Colon (tissue), 2 donors: Measurements from ENCODE around the gene ADAMTS2.

Experiments
- FAIRE-seq: peaks from 2 replicates; lab custom pipeline; 2012; peaks lifted over from hg19 to GRCh38; lab: Jason Lieb, UNC
- donor health status: control.
- donor health status: control.

The ADAMTS2 gene

DNA sequence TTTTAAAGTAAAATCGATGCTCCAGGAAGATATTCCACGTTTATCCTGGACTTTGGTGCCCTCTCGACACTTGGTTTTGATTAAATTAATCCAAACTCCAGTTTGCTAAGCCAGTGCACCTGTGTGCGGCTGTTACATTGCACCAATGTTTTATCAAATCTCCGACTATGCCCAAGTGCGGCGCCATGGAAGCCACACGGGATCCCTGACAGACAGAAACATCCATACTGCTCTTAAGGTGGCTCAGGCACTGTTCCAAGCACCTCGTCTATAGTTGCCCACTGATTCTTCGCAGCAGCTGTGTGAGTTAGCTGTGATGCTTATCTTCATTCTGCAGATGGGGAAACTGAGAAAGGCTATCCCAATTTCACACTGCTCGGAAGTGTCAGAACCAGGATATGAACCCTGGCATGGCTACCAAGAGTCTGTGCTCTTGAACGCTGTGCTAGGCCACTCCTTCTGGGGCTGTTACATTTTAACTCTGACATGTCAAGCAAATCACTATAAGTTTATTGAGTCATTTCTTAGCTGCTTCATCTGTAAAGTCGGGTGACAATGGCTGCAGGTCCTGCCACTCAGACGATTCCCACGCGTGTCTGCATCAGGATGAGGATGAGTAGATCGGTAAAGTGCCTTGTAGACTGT is 113.0 kb downstream of the ADAMTS2 start:
- no peak for FAIRE-seq

- no peak for FAIRE-seq
Observed at GRCh38 chr5:179231309-179231708, 114.0 kb downstream of the ADAMTS2 start.

DNA sequence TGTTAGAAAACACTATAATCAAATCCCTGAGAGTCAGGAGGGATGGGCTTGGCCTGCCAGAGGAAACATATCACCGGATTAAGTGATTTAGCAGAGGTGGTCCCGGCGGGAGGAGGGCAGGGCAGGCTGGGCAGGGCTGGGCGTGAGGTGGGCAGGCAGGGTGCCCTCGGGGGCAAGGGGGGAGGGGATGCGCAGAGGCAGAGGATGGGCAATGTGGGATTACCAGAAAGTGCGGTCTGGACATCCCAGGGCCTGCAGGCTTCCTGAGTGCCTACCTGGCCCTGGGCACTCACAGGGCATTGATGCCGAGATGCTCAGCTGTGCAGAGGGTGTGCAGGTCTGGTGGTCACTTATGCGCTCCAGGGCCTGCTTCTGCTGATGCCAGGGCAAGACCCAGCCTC is 115.2 kb downstream of the ADAMTS2 start:
- no peak for FAIRE-seq

GRCh38 chr5:179229331-179229831 is 115.9 kb downstream of the ADAMTS2 start:
- no peak for FAIRE-seq

GRCh38 chr5:179228341-179229121 is 116.7 kb downstream of the ADAMTS2 start:
- FAIRE-seq = no peak

DNA sequence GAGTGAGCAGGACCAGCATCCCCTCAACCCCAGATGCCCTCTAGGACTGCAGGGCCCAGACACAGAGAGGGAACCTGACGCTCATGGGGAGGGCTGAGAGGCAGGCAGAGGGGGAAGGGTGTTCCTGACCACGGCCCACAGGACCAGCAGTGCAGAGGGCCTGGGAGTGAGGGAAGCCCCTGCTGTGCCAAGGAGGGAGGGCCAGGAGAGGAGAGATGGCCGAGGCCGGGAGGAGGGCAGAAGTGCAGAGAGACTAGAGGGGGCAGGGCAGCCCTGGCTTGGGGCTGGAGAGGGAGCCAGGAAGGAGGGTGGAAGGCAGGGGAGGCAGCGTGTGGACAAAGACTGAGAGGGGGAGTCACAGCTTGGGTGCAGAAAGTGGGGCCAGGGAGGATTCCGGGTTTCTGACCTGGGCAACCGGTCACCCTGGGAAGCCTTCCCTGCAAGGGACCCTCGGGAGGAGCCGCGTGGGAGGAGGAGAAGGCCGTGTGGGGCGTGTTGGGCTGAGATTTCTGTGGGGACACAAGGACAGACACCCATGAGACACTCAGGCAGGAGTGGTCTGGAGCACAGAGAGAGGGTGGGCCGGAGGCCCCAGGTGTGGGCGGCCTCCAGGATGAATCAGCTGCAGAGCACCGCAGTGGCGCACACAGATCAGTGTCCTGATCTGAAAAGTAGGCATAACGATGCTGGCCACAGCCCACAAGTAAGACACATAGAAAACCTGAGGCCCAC is 117.5 kb downstream of the ADAMTS2 start:
- FAIRE-seq = no peak

DNA sequence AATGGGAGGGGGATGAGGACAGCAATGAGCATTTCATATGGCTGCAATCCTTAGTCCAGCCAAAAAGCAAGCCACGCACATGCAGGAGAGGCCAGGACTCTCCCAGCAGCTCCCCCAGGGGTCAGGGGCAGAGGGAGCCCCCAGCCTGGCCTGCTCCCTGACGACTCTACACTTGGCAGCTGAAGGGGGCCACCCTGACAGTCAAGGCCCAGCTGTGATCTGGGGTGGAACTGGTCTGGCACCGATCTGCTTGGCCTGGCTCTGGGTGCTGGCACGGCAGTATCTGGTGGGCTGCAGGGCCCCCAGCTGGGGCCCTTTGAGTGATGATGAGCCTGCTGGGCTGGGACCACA is 118.1 kb downstream of the ADAMTS2 start:
- FAIRE-seq = no peak

GRCh38 chr5:179226696-179227095 is 118.6 kb downstream of the ADAMTS2 start:
- FAIRE-seq = no peak

DNA sequence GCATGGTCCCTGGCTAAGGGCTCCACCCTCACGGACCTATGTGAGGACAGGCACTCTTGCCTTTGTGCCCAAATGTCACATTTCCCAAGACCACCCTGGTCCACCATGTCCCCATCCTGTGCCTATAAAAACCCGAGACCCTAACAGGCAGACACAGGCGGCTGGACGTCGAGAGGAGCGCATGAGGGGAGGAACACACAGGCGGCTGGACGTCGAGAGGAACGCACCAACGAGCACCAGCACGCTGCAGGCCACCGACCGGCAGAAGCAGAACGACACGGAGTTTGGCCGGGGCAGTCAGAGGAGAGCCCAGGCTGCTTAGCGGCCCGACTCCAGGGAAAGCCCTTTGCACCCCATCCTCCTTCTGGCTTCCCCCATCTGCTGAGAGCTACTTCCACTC is 119.9 kb downstream of the ADAMTS2 start:
- no peak for FAIRE-seq

GRCh38 chr5:179224741-179225140 is 120.5 kb downstream of the ADAMTS2 start:
- no peak for FAIRE-seq

DNA sequence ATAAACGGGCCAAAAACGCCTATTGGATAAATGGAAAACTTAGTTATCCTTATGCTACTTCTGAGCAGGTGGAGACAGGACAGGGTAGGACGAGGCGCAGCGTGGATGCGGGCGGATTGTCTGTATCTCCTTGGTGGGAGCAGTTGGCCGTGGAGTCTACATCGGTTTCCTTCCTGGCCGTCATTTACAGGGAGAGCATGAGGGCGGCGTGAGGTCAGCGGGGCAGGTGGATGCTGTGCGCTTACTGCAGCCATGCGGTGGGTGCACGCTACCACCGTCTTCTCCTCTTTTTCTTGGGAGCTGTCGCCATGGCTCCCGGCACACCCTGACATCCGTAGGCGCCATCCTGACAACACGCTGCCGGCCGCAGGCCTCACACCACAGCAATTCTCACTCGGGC is 121.3 kb downstream of the ADAMTS2 start:
- no peak for FAIRE-seq

GRCh38 chr5:179223528-179223927 is 121.7 kb downstream of the ADAMTS2 start:
- no peak for FAIRE-seq

DNA sequence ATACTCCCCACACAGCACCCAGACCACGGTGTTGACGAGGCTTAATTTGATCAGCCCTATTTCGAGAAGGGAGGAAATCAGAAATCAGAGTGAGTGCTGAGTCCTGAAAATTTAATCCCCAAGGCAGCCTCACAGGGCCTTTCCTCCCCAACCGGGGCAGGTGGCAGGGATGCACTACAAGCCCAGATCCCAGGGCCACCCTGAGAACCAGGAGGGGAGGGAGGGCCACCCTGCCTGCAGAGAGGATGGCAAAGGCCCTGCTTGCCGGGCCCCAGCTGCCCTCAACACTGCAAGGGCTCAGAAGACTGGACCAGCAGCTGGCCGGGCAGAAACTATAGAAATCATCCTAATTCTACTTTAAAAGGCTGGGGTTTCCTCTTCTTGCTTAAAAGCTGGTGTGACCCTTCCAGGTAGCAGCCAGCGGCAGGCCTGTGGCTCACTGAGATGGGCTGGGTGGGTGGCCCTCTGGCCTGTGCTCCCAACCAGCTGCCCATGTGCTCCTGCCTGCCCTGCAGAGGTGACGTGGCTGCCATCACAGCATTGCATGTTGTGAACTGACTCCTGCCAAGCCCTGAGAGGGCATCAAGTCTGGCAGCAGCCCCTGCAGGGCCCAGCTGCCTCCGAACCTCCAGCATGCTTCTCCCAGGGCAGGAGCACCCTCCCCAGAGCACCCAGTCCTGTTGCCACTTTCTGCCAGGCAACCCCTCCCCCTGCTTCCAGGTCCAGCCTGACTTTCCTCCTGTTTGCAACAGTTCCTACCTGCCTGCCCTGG is 122.8 kb downstream of the ADAMTS2 start:
- FAIRE-seq = no peak

DNA sequence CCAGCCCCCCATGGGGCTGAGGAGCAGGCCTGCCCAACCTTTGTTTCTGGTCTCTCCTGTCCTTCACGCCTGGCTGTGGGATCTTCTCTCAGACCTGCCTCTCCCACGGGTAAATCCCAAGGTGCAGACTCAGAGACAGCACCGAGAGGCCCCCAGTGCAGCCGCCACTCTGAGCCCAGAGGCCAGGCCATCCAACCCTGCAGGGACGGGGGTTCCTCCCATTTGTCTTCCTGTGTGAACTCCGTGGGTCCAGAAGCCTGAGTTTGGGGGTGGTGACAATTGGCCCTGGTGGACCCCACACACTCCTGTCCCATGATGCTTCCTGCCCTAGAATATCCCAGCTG is 123.4 kb downstream of the ADAMTS2 start:
- FAIRE-seq = no peak

GRCh38 chr5:179221196-179221876 is 123.9 kb downstream of the ADAMTS2 start:
- no peak for FAIRE-seq

DNA sequence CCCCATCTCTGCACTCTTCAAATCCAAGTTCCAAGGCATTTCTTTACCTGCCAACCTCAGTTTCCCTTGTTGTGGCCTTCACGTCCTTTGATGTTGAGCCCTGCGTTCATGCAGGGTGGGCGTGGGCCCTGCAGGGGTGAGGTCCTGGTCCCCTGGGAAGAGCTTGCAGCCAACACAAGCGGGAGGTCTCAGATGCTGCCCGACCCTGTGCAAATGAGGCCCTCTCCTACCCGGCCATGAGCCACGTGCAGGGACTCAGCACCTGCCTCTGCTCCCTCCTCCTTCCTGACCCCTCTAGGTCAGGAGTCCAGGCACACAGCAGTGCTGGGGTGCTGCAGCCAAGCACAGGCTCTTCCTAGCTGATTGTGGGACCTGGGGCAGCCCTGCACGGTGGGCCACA is 124.5 kb downstream of the ADAMTS2 start:
- FAIRE-seq = no peak

DNA sequence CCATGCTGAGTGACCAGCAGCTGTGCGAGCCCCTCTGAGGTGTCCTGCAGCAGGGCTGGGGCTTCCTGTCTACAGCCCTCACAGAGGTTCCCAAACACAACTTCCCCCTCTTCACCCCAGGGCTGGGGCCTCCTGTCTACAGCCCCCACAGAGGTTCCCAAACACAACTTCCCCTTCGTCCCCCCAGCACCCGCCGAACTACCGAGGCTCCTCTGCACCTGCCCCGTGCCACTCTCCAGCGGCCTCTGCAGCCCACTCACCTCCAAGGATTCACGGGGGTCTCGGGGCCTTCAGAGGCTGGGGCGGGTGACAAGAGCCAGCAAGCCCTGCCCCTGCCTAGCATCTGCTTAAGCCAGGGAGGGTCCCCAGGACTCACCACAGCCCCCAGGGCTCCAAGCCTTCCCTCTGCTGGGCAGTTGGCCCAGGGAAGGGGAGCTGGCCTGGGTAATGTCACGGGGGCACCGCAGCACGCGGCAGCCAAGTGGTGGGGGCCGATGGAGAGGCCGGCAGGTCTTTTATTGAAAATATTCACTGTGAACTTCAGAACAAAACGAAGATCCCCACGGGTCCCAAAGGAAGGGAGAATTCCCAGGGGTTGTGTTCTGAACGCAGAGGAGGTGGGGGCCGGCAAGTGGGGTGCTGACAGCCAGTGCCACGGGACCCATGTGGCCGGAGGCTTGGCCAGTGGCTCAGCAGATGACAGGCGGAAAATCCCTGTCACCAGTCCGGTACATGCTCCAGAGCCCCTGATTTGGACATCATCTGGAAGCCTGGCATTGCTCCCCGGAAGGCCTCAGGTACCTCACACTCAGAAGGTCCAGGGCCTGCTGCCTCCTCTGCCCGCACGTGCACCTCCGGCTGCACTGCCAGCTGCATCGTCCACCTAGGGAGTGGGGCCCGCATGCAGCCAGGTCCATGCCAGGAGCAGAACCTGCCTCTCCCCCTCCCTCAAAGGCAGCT is 125.3 kb downstream of the ADAMTS2 start:
- no peak for FAIRE-seq

- FAIRE-seq = no peak
Observed at GRCh38 chr5:179218943-179219330, 126.3 kb downstream of the ADAMTS2 start.

- no peak for FAIRE-seq
Observed at GRCh38 chr5:179217956-179218942, 127.0 kb downstream of the ADAMTS2 start.
